ENCODE results near the gene COL27A1. TPM values are rescaled to one million over a fixed set of nuclear protein-coding genes. Genes with fewer than 3 reads are reported as not detected.

The COL27A1 gene
- total and polyA plus RNA-seq, 2 donors (not counting 3 experiments of a cell fraction or from before 2014, with no cell fraction given) = 14.7 to 49.1 TPM

GRCh38 chr9:114141553-114142402 lies 13.6 kb upstream of the COL27A1 start:
- no peaks in the 10 kb centered on the region for H3K36me3 ChIP-seq (ENCODE audit: control insufficient read depth in 2 of 2, extremely low read depth in 1 of 2, insufficient read depth in 2 of 2, low read length in 2 of 2)
- H3K4me3 ChIP-seq (replicated peaks in 1 of 3; ENCODE audit: insufficient read depth in 1 of 3, low read depth in 1 of 3, low read length in 3 of 3) = no peak overlapping the region
- ChIA-PET CTCF (interaction anchor here (1.1 to 3.6 kb wide), 7 partner anchors 9 to 149 kb away, joined by 4 to 28 read pairs (median 7); partner anchors contain the start of gene COL27A1), POLR2A (no interaction called here)
- H3K9me3 ChIP-seq (replicated peaks; ENCODE audit: control insufficient read depth, insufficient read depth, low read length) = no peaks in the 10 kb centered on the region
- no peak for TF ChIP-seq POLR2A (IDR thresholded peaks at IDR 0.05; ENCODE audit: low read depth, low read length)
- TF ChIP-seq GATA2 (IDR thresholded peaks at IDR 0.05; ENCODE audit: insufficient read depth, insufficient read length, low read depth, low read length) = no peak
- no peak for TF ChIP-seq JUN (IDR thresholded peaks at IDR 0.05; ENCODE audit: borderline replicate concordance, insufficient read depth, insufficient read length, low read depth)
- no peaks in the 10 kb centered on the region for H3K9me1 ChIP-seq (replicated peaks; ENCODE audit: control insufficient read depth, extremely low read depth, insufficient read depth, low read length)
- intact Hi-C loops (cut with micrococcal nuclease) (no loop called here), dilution Hi-C loops (cut with MboI; ENCODE audit: extremely low pct_ligation_motif_present, low sequenced_read_pairs) (no loop called here)
- H3K79me2 ChIP-seq (ENCODE audit: control insufficient read depth, insufficient read depth, low read length) = no peaks in the 10 kb centered on the region
- H3K27ac ChIP-seq (ENCODE audit: insufficient read depth, low read depth, low read length) = no peak overlapping the region
- no peaks in the 10 kb centered on the region for H4K20me1 ChIP-seq (replicated peaks; ENCODE audit: control insufficient read depth, extremely low read depth, insufficient read depth, low read length)
- DNase-seq (ENCODE audit: low read depth, low spot score) (no peak), FAIRE-seq (no peak)
- no peak overlapping the region for H2AFZ ChIP-seq (ENCODE audit: low read depth, low read length)
- no peak overlapping the region for H3K9ac ChIP-seq (replicated peaks; ENCODE audit: extremely low read depth, insufficient read depth, low read length)
- no peaks in the 10 kb centered on the region for H3K4me1 ChIP-seq (ENCODE audit: control insufficient read depth, extremely low read depth, insufficient read depth, low read length)
- peaks cover 26 to 33% of the 10 kb centered on the region in 2 experiments for H3K27me3 ChIP-seq (ENCODE audit: control insufficient read depth in 2 of 2, insufficient read depth in 2 of 2, low read length in 2 of 2)
- no TSS peak for BruUV-seq (replicated peaks)
- no peak overlapping the region for H3K4me2 ChIP-seq (ENCODE audit: insufficient read depth, low read length)

GRCh38 chr9:114143234-114143633 lies 12.1 kb upstream of the COL27A1 start:
- Histone ChIP-seq H3K79me2 (ENCODE audit: control insufficient read depth, insufficient read depth, low read length) (no peaks in the 10 kb centered on the region), H3K4me2 (ENCODE audit: insufficient read depth, low read length) (no peak overlapping the region), H3K4me1 (ENCODE audit: control insufficient read depth, extremely low read depth, insufficient read depth, low read length) (no peaks in the 10 kb centered on the region), H2AFZ (ENCODE audit: low read depth, low read length) (no peak overlapping the region), H4K20me1 (replicated peaks; ENCODE audit: control insufficient read depth, extremely low read depth, insufficient read depth, low read length) (no peaks in the 10 kb centered on the region), H3K9me1 (replicated peaks; ENCODE audit: control insufficient read depth, extremely low read depth, insufficient read depth, low read length) (no peaks in the 10 kb centered on the region), H3K36me3 (ENCODE audit: control insufficient read depth in 2 of 2, extremely low read depth in 1 of 2, insufficient read depth in 2 of 2, low read length in 2 of 2) (no peaks in the 10 kb centered on the region), H3K4me3 (replicated peaks in 1 of 3; ENCODE audit: insufficient read depth in 1 of 3, low read depth in 1 of 3, low read length in 3 of 3) (no peak overlapping the region), H3K9me3 (replicated peaks; ENCODE audit: control insufficient read depth, insufficient read depth, low read length) (no peaks in the 10 kb centered on the region), H3K27me3 (ENCODE audit: control insufficient read depth in 2 of 2, insufficient read depth in 2 of 2, low read length in 2 of 2) (peaks cover 30 to 32% of the 10 kb centered on the region in 2 experiments), H3K27ac (ENCODE audit: insufficient read depth, low read depth, low read length) (no peak overlapping the region), H3K9ac (replicated peaks; ENCODE audit: extremely low read depth, insufficient read depth, low read length) (no peak overlapping the region)
- dilution Hi-C loops (cut with MboI; ENCODE audit: extremely low pct_ligation_motif_present, low sequenced_read_pairs) (no loop called here), intact Hi-C loops (cut with micrococcal nuclease) (no loop called here)
- ChIA-PET POLR2A (no interaction called here), CTCF (interaction anchor here (1.4 to 5.6 kb wide), 4 partner anchors 12 to 148 kb away, joined by 5 to 27 read pairs (median 10); no protein-coding TSS in a partner anchor)
- DNase-seq (ENCODE audit: low read depth, low spot score) = no peak
- no peak for TF ChIP-seq GATA2 (IDR thresholded peaks at IDR 0.05; ENCODE audit: insufficient read depth, insufficient read length, low read depth, low read length)
- TF ChIP-seq POLR2AphosphoS5 (IDR thresholded peaks at IDR 0.05; ENCODE audit: insufficient read depth, low read depth, low read length) = no peak
- TF ChIP-seq EZH2 (IDR thresholded peaks at IDR 0.05; ENCODE audit: borderline replicate concordance, low read depth, low read length, severe bottlenecking) = no peak
- no peak for TF ChIP-seq MYC (IDR thresholded peaks at IDR 0.05; ENCODE audit: low read depth, low read length)
- no peak for TF ChIP-seq JUN (IDR thresholded peaks at IDR 0.05; ENCODE audit: borderline replicate concordance, insufficient read depth, insufficient read length, low read depth)
- no peak for TF ChIP-seq MAX (IDR thresholded peaks at IDR 0.05; ENCODE audit: insufficient read depth, insufficient read length)
- TF ChIP-seq FOS (IDR thresholded peaks at IDR 0.05; ENCODE audit: borderline replicate concordance, insufficient read depth, low read length) = no peak
- TF ChIP-seq POLR2A (IDR thresholded peaks at IDR 0.05; ENCODE audit: low read depth, low read length) = no peak
- TF ChIP-seq CTCF (IDR thresholded peaks at IDR 0.05; ENCODE audit: extremely low read depth in 1 of 2, insufficient read depth in 1 of 2, low read depth in 1 of 2, low read length in 2 of 2) = no peak
- FAIRE-seq = no peak
- BruUV-seq (replicated peaks) = no TSS peak

All from endothelial cell of umbilical vein (primary cell).